AG09319 (cell line): ENCODE results near the gene PTPRM.

Experiments used
- DNase-seq: peaks from one replicate; pipeline ENCODE4 v3.0.0-alpha.2; 2010; ENCODE audit warnings: low read depth; ENCODE audit errors: extremely low read depth
- CTCF ChIP-seq: IDR thresholded peaks from 2 replicates; pipeline ENCODE4 v1.5.1; 2011; ENCODE audit warnings: low read depth, mild to moderate bottlenecking, inconsistent platforms, low read length, moderate library complexity

Gene PTPRM

GRCh38 chr18:8229787-8230186 is 662.7 kb downstream of the PTPRM start:
- TF ChIP-seq CTCF = no peak
- no peak for DNase-seq

- no peak for TF ChIP-seq CTCF
- no peak for DNase-seq
Measured at GRCh38 chr18:8231316-8231715, 664.2 kb downstream of the PTPRM start.

GRCh38 chr18:8232791-8233190 is 665.7 kb downstream of the PTPRM start:
- DNase-seq = no peak
- TF ChIP-seq CTCF = no peak

GRCh38 chr18:8235894-8236293 is 668.8 kb downstream of the PTPRM start:
- no peak for TF ChIP-seq CTCF
- no peak for DNase-seq

GRCh38 chr18:8238507-8238906 is 671.4 kb downstream of the PTPRM start:
- TF ChIP-seq CTCF = no peak
- no peak for DNase-seq

GRCh38 chr18:8241731-8242130 is 674.6 kb downstream of the PTPRM start:
- TF ChIP-seq CTCF = no peak
- no peak for DNase-seq

- TF ChIP-seq CTCF = no peak
- no peak for DNase-seq
Measured at GRCh38 chr18:8242151-8242696, 675.1 kb downstream of the PTPRM start.
